CD4-positive, alpha-beta memory T cell (primary cell): ENCODE data around the gene COBLL1. TPM values are rescaled to one million over a fixed set of nuclear protein-coding genes. Genes with fewer than 3 reads are reported as not detected.

Source experiments
- CTCF ChIA-PET: fragments of 350-600 bp; sonication (Branson Sonifier 250); formaldehyde crosslinking; loops from one replicate; lab custom pipeline; 2021; ENCODE audit warnings: inconsistent platforms; ENCODE audit not compliant: partially characterized antibody; lab: Charles Lee
- POLR2A ChIA-PET: fragments of 350-600 bp; sonication (Branson Sonifier 250); formaldehyde crosslinking; loops from one replicate; lab custom pipeline; 2021; ENCODE audit not compliant: partially characterized antibody; lab: Charles Lee
- DNase-seq, 5 donors: peaks; one replicate each; pipeline versions ENCODE4 v3.0.0 to v3.0.0-alpha.2; 2020 to 2022; ENCODE audit warnings: mixed read lengths in 1 of 5
- H3K27ac ChIP-seq: one replicate; pipeline ENCODE4 v1.7.0; 2013; ENCODE audit warnings: low read depth, low read length
- H3K27me3 ChIP-seq: 2 replicates; pipeline ENCODE4 v1.7.0; 2013; ENCODE audit warnings: mild to moderate bottlenecking, low read length, moderate library complexity; ENCODE audit not compliant: insufficient read depth
- H3K36me3 ChIP-seq: 2 replicates; pipeline ENCODE4 v1.7.0; 2013; ENCODE audit warnings: mild to moderate bottlenecking, low read length, moderate library complexity; ENCODE audit not compliant: insufficient read depth
- H3K4me1 ChIP-seq: 2 replicates; pipeline ENCODE4 v1.7.0; 2013; ENCODE audit warnings: mild to moderate bottlenecking, low read length, moderate library complexity; ENCODE audit not compliant: insufficient read depth
- H3K4me3 ChIP-seq, 2 donors: one replicate each; pipeline ENCODE4 v1.7.0; 2013; ENCODE audit warnings: low read length in 2 of 2, mild to moderate bottlenecking in 1 of 2
- H3K9me3 ChIP-seq, 2 donors: one replicate each; pipeline ENCODE4 v1.7.0; 2013; ENCODE audit warnings: low read length in 2 of 2, control low read depth in 1 of 2; ENCODE audit not compliant: control insufficient read depth in 1 of 2
- H3K27ac Mint-ChIP-seq, 7 donors: one replicate each; pipeline ENCODE4 v1.8.0; 2020 to 2021; ENCODE audit warnings: mixed read lengths in 7 of 7, mild to moderate bottlenecking in 6 of 7, inconsistent platforms in 3 of 7, moderate library complexity in 3 of 7
- H3K27me3 Mint-ChIP-seq, 2 donors: one replicate each; pipeline ENCODE4 v1.8.0; 2020 to 2021; ENCODE audit warnings: mixed read lengths in 2 of 2
- H3K36me3 Mint-ChIP-seq, 2 donors: one replicate each; pipeline ENCODE4 v1.8.0; 2020 to 2021; ENCODE audit warnings: mixed read lengths in 2 of 2, inconsistent platforms in 1 of 2, mild to moderate bottlenecking in 1 of 2
- H3K4me1 Mint-ChIP-seq, 4 donors: one replicate each; pipeline ENCODE4 v1.8.0; 2020 to 2021; ENCODE audit warnings: mixed read lengths in 4 of 4, mild to moderate bottlenecking in 1 of 4
- H3K4me3 Mint-ChIP-seq, 8 donors: one replicate each; pipeline ENCODE4 v1.8.0; 2020 to 2021; ENCODE audit warnings: mixed read lengths in 8 of 8, mild to moderate bottlenecking in 7 of 8, moderate library complexity in 6 of 8, inconsistent platforms in 3 of 8
- H3K9me3 Mint-ChIP-seq, 8 donors: one replicate each; pipeline ENCODE4 v1.8.0; 2020 to 2021; ENCODE audit warnings: mixed read lengths in 8 of 8, mild to moderate bottlenecking in 5 of 8, inconsistent platforms in 3 of 8, moderate library complexity in 1 of 8
- intact Hi-C: fragments of 100-400 bp; cut with micrococcal nuclease; formaldehyde crosslinking; loops from one replicate; pipeline ENCODE4 v1.15.1; 2023
- polyA plus RNA-seq, 2 donors: library from polyadenylated mRNA; unstranded; fragments of 300-500 nt; fragmentation: Illumina TruSeq; gene quantifications; one replicate each; pipeline ENCODE4 v1.2.3, GENCODE V29; 2021
- total RNA-seq, 2 experiments: library from RNA; stranded (reverse); gene quantifications; one replicate each; pipeline ENCODE4 v1.2.3, GENCODE V29; 2021

COBLL1 gene
- total and polyA plus RNA-seq, 4 experiments from 2014 or later: 0.42 TPM; not detected in 3

- Mint-ChIP-seq H3K27me3 (peaks cover 26 to 30% of the 10 kb centered on the region in 2 donors), H3K4me1 (peaks cover 5 to 9% (median 6%) of the 10 kb centered on the region in 4 donors), H3K27ac (no peak overlapping the region), H3K4me3 (peak overlapping the region; percentile 40 to 83 (median 71)), H3K36me3 (no peaks in the 10 kb centered on the region), H3K9me3 (peaks cover 0 to 3% (median 0%) of the 10 kb centered on the region in 8 donors)
- Histone ChIP-seq H3K4me1 (no peaks in the 10 kb centered on the region), H3K27ac (no peak overlapping the region), H3K9me3 (no peaks in the 10 kb centered on the region), H3K27me3 (no peaks in the 10 kb centered on the region), H3K4me3 (no peak overlapping the region), H3K36me3 (no peaks in the 10 kb centered on the region)
- intact Hi-C loops: no loop called here
- no peak for DNase-seq
- ChIA-PET POLR2A (no interaction called here), CTCF (no interaction called here)
These were observed 1.1 kb downstream of the COBLL1 start for GRCh38 chr2:164840458-164840929.

- peaks cover 5 to 9% (median 6%) of the 10 kb centered on the region in 4 donors for H3K4me1 Mint-ChIP-seq
These were observed 1.6 kb downstream of the COBLL1 start for GRCh38 chr2:164839914-164840457.

DNA sequence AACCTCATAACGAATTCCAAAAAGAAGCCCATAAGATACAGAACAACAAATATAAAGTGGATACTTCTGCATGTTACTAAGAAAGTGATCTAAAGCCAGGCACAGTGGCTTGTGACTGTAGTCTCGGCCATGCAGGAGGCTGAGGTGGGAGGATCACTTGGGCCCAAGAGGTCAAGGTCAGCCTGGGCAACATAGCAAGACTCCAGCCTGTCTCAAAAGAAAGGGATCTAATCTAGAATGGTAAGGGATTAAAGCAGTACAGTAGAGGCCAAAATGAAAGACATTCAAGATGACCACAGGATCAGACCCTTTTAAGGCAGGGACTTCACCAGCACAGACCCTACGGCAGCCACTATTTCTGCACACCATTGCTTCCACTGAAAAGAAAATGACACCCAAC, 3.8 kb downstream of the COBLL1 start:
- DNase-seq: no peak
- peaks cover 20 to 21% of the 10 kb centered on the region in 2 donors for H3K27me3 Mint-ChIP-seq
- POLR2A ChIA-PET: no interaction called here
- no peaks in the 10 kb centered on the region for H3K36me3 ChIP-seq
- H3K9me3 Mint-ChIP-seq: peaks cover 0 to 3% (median 0%) of the 10 kb centered on the region in 8 donors
- no peaks in the 10 kb centered on the region for H3K36me3 Mint-ChIP-seq
- CTCF ChIA-PET: no interaction called here
- H3K27ac Mint-ChIP-seq: no peak overlapping the region
- intact Hi-C loops: no loop called here
- no peaks in the 10 kb centered on the region for H3K4me1 ChIP-seq
- H3K27me3 ChIP-seq: no peaks in the 10 kb centered on the region
- no peak overlapping the region for H3K4me3 ChIP-seq
- H3K4me3 Mint-ChIP-seq: no peak overlapping the region
- H3K27ac ChIP-seq: no peak overlapping the region
- no peaks in the 10 kb centered on the region for H3K9me3 ChIP-seq
- peaks cover 5 to 9% (median 6%) of the 10 kb centered on the region in 4 donors for H3K4me1 Mint-ChIP-seq

More at GRCh38 chr2:164839914-164840457, 1.6 kb downstream of the COBLL1 start:
- intact Hi-C loops: no loop called here
- Mint-ChIP-seq H3K4me3 (peak overlapping the region; percentile 40 to 83 (median 71)), H3K27ac (no peak overlapping the region), H3K9me3 (peaks cover 0 to 3% (median 0%) of the 10 kb centered on the region in 8 donors), H3K36me3 (no peaks in the 10 kb centered on the region), H3K27me3 (peaks cover 27 to 33% of the 10 kb centered on the region in 2 donors)
- no peaks in the 10 kb centered on the region for H3K4me1 ChIP-seq
- H3K4me3 ChIP-seq: no peak overlapping the region
- H3K36me3 ChIP-seq: no peaks in the 10 kb centered on the region
- ChIA-PET CTCF (no interaction called here), POLR2A (no interaction called here)
- no peaks in the 10 kb centered on the region for H3K27me3 ChIP-seq
- no peaks in the 10 kb centered on the region for H3K9me3 ChIP-seq
- DNase-seq: no peak
- no peak overlapping the region for H3K27ac ChIP-seq

GRCh38 chr2:164836907-164837306, 4.7 kb downstream of the COBLL1 start:
- H3K4me3 Mint-ChIP-seq: no peak overlapping the region
- no peak overlapping the region for H3K27ac ChIP-seq
- H3K36me3 ChIP-seq: no peaks in the 10 kb centered on the region
- intact Hi-C loops: no loop called here
- H3K9me3 Mint-ChIP-seq: peaks cover 0 to 3% (median 0%) of the 10 kb centered on the region in 8 donors
- H3K36me3 Mint-ChIP-seq: no peaks in the 10 kb centered on the region
- H3K4me1 Mint-ChIP-seq: peaks cover 4 to 9% (median 6%) of the 10 kb centered on the region in 4 donors
- ChIA-PET POLR2A (no interaction called here), CTCF (no interaction called here)
- H3K4me3 ChIP-seq: no peak overlapping the region
- H3K27me3 Mint-ChIP-seq: peaks cover 17 to 18% of the 10 kb centered on the region in 2 donors
- no peaks in the 10 kb centered on the region for H3K4me1 ChIP-seq
- H3K27me3 ChIP-seq: no peaks in the 10 kb centered on the region
- H3K9me3 ChIP-seq: no peaks in the 10 kb centered on the region
- no peak overlapping the region for H3K27ac Mint-ChIP-seq
- no peak for DNase-seq

DNA sequence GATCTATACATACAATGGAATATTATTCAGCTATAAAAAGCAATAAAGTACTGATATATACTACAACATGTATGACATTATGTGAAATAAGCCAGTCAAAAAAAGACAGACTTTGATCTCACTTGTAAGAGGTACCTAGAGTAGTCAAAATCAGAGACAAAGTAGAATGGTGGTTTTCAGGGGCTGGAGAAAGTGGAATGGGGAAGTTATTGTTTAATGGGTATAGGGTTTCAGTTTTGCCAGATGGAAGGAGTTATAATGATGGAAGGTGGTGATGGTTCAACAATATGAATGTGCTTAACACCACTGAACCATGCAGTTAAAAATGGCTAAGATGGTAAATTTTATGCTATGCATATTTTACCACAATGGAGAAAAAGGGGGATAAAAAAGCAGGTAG, 6.3 kb downstream of the COBLL1 start:
- H3K9me3 ChIP-seq: no peaks in the 10 kb centered on the region
- ChIA-PET POLR2A (no interaction called here), CTCF (no interaction called here)
- Mint-ChIP-seq H3K9me3 (no peaks in the 10 kb centered on the region), H3K4me3 (no peak overlapping the region), H3K27ac (no peak overlapping the region), H3K36me3 (no peaks in the 10 kb centered on the region), H3K4me1 (peaks cover under 1 to 5% (median 2%) of the 10 kb centered on the region in 4 donors), H3K27me3 (peaks cover 13% of the 10 kb centered on the region in 2 donors)
- no peaks in the 10 kb centered on the region for H3K4me1 ChIP-seq
- intact Hi-C loops: no loop called here
- no peak overlapping the region for H3K27ac ChIP-seq
- H3K27me3 ChIP-seq: no peaks in the 10 kb centered on the region
- H3K36me3 ChIP-seq: no peaks in the 10 kb centered on the region
- no peak overlapping the region for H3K4me3 ChIP-seq
- no peak for DNase-seq

DNA sequence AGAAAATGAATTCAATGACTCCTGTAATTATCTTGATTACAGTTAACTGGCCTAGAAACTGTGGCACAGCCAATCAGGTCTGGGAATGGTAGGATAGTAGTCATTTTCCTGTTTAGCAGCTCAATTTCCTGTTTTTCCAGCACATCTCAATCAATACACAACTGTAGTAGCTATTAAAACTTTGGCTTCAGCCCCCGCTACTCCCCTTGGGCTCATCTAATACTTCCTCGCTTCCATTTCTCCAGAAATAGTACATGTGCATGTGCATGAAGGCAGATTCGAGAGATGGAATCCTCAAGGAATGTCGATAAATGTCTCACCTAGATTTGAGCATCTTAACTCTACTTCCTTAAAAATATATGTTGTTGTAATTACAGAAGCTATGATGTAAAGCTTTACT, 9.7 kb downstream of the COBLL1 start:
- Mint-ChIP-seq H3K36me3 (no peaks in the 10 kb centered on the region), H3K27me3 (peaks cover 3% of the 10 kb centered on the region in 2 donors), H3K4me3 (no peak overlapping the region), H3K9me3 (no peaks in the 10 kb centered on the region), H3K27ac (no peak overlapping the region), H3K4me1 (no peaks in the 10 kb centered on the region)
- no peak for DNase-seq
- ChIA-PET CTCF (interaction anchor here (1.0 kb wide), 1 partner anchor 10 kb away, joined by 4 read pairs; the partner anchor contains the start of gene COBLL1), POLR2A (no interaction called here)
- intact Hi-C loops: no loop called here
- H3K9me3 ChIP-seq: no peaks in the 10 kb centered on the region
- H3K27me3 ChIP-seq: no peaks in the 10 kb centered on the region
- H3K36me3 ChIP-seq: no peaks in the 10 kb centered on the region
- H3K27ac ChIP-seq: no peak overlapping the region
- H3K4me3 ChIP-seq: no peak overlapping the region
- H3K4me1 ChIP-seq: no peaks in the 10 kb centered on the region

- H3K4me3 Mint-ChIP-seq: no peak overlapping the region
- no peaks in the 10 kb centered on the region for H3K9me3 Mint-ChIP-seq
- H3K36me3 ChIP-seq: no peaks in the 10 kb centered on the region
- no peak overlapping the region for H3K4me3 ChIP-seq
- POLR2A ChIA-PET: no interaction called here
- no peaks in the 10 kb centered on the region for H3K36me3 Mint-ChIP-seq
- peaks cover 3% of the 10 kb centered on the region in 2 donors for H3K27me3 Mint-ChIP-seq
- no peaks in the 10 kb centered on the region for H3K4me1 Mint-ChIP-seq
- CTCF ChIA-PET: interaction anchor here (1.0 kb wide), 1 partner anchor 11 kb away, joined by 4 read pairs; the partner anchor contains the start of gene COBLL1
- H3K4me1 ChIP-seq: no peaks in the 10 kb centered on the region
- H3K9me3 ChIP-seq: no peaks in the 10 kb centered on the region
- no peaks in the 10 kb centered on the region for H3K27me3 ChIP-seq
- no peak for DNase-seq
- H3K27ac ChIP-seq: no peak overlapping the region
- H3K27ac Mint-ChIP-seq: no peak overlapping the region
- intact Hi-C loops: no loop called here
These were observed 10.4 kb downstream of the COBLL1 start for GRCh38 chr2:164831180-164831579.
